ENCODE measurements around the gene GALNT14. TPM values are rescaled to one million over a fixed set of nuclear protein-coding genes. Genes with fewer than 3 reads are reported as not detected.

Gene GALNT14
- polyA plus RNA-seq, 1 experiment = 0.07 TPM

DNA sequence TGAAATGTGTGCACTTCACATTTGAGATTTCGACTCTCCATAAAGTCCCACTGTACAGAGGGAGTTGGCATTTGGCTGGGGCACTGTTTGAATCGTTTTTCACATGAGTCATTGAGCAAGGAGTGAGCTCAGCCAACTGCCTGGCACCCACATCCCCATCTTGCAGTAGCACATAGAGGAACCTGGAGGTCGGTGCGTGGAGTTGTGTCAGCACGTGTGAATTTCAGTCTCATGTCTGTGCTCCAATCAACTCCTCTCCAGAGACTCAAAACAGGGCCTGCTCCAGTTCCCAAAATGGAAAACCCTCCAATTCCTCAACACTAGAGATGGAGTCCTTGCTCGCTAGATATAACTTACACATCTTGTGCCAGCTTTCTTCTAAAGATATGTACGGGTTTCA, 204.2 kb downstream of the GALNT14 start:
- ChIA-PET POLR2A (no interaction called here), CTCF (no interaction called here)
- Histone ChIP-seq H3K4me3 (ENCODE audit: low read depth, low read length) (no peak overlapping the region), H3K27me3 (ENCODE audit: control insufficient read depth, insufficient read depth, low read length) (no peaks in the 10 kb centered on the region), H3K9me3 (ENCODE audit: control insufficient read depth, insufficient read depth, low read length) (no peaks in the 10 kb centered on the region), H3K27ac (ENCODE audit: low read depth, low read length) (no peak overlapping the region)
- no peak for DNase-seq (ENCODE audit: low read depth, low spot score)
- TF ChIP-seq, protein P1, sequence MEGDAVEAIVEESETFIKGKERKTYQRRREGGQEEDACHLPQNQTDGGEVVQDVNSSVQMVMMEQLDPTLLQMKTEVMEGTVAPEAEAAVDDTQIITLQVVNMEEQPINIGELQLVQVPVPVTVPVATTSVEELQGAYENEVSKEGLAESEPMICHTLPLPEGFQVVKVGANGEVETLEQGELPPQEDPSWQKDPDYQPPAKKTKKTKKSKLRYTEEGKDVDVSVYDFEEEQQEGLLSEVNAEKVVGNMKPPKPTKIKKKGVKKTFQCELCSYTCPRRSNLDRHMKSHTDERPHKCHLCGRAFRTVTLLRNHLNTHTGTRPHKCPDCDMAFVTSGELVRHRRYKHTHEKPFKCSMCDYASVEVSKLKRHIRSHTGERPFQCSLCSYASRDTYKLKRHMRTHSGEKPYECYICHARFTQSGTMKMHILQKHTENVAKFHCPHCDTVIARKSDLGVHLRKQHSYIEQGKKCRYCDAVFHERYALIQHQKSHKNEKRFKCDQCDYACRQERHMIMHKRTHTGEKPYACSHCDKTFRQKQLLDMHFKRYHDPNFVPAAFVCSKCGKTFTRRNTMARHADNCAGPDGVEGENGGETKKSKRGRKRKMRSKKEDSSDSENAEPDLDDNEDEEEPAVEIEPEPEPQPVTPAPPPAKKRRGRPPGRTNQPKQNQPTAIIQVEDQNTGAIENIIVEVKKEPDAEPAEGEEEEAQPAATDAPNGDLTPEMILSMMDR (IDR thresholded peaks at IDR 0.05; ENCODE audit: low read depth, low read length) = no peak

DNA sequence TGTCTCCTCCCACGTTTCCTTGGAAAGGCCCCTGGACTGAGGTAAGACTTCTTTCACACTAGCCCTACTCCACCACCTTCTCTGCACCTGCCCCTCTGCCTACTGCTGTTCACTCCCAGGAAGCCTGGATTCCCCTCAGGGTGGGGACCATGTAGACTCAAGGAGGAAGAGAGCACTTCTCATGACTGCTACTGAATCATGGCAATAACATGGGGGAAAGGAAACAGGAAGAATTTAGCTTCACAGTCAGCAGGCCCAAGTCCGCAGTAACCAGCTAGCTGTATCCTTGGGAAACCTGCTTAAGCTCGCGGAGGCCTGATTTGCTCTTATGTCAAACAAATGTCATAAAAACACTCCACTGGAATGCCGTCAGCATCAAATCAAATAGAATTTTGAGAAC, 204.7 kb downstream of the GALNT14 start:
- no peak for DNase-seq (ENCODE audit: low read depth, low spot score)
- H3K27me3 ChIP-seq (ENCODE audit: control insufficient read depth, insufficient read depth, low read length) = no peaks in the 10 kb centered on the region
- POLR2A ChIA-PET = no interaction called here
- TF ChIP-seq, protein P1 (IDR thresholded peaks at IDR 0.05; ENCODE audit: low read depth, low read length) = no peak
- no peak overlapping the region for H3K27ac ChIP-seq (ENCODE audit: low read depth, low read length)
- H3K4me3 ChIP-seq (ENCODE audit: low read depth, low read length) = no peak overlapping the region
- CTCF ChIA-PET = no interaction called here
- H3K9me3 ChIP-seq (ENCODE audit: control insufficient read depth, insufficient read depth, low read length) = no peaks in the 10 kb centered on the region

DNA sequence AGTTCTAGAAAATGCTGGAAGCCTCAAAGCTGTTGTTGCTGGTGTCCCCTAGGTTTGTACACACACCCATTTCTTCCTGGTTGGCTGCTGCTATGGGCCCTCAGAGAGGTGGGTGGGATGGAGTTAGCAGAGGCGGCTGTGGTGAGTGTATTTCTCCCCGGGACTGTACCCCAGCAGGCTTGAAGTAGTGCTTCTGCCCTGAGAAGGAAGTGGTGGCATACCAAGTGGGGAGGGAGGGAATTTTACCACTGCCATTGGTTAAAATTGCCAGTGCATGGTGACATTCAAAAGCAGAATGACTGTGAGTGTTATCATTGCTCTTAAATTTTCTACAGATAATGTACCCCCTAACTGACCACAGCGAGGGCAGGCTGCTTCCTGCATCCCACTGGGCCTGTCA, 205.4 kb downstream of the GALNT14 start:
- H3K27me3 ChIP-seq (ENCODE audit: control insufficient read depth, insufficient read depth, low read length) = no peaks in the 10 kb centered on the region
- DNase-seq (ENCODE audit: low read depth, low spot score) = no peak
- H3K27ac ChIP-seq (ENCODE audit: low read depth, low read length) = no peak overlapping the region
- POLR2A ChIA-PET = no interaction called here
- H3K4me3 ChIP-seq (ENCODE audit: low read depth, low read length) = no peak overlapping the region
- TF ChIP-seq, protein P1 (IDR thresholded peaks at IDR 0.05; ENCODE audit: low read depth, low read length) = no peak
- CTCF ChIA-PET = no interaction called here
- no peaks in the 10 kb centered on the region for H3K9me3 ChIP-seq (ENCODE audit: control insufficient read depth, insufficient read depth, low read length)

DNA sequence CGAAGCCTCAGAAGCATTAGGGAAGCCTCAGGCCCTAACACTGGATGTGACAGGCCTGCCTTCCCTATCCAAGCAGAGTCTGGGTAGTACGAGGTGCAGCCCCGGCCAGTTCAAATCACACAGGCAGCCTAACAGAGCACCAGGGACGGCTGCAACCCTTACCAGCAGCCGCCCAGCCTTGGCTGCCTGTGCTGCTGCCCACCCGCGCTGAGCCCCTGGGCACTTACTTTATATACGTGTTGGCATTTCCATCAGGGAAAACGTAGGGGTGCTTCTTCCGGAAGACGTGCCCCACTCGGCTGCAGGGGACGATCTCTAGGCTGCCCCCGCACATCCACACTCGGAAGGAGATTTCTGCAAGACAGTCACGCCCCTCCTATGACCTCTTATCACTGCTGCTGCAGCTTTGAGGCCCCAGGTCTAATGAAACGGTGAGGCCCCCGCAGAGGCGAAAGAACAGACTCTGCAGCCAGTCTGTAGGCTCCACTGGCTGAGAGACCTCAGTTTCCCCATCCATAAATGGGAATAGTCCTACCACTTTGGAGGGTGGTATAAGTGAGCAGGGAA, 206.3 kb downstream of the GALNT14 start:
- Histone ChIP-seq H3K4me3 (ENCODE audit: low read depth, low read length) (no peak overlapping the region), H3K27ac (ENCODE audit: low read depth, low read length) (no peak overlapping the region), H3K9me3 (ENCODE audit: control insufficient read depth, insufficient read depth, low read length) (no peaks in the 10 kb centered on the region), H3K27me3 (ENCODE audit: control insufficient read depth, insufficient read depth, low read length) (no peaks in the 10 kb centered on the region)
- TF ChIP-seq, protein P1 (IDR thresholded peaks at IDR 0.05; ENCODE audit: low read depth, low read length) = no peak
- POLR2A ChIA-PET = no interaction called here
- no peak for DNase-seq (ENCODE audit: low read depth, low spot score)
- CTCF ChIA-PET = no interaction called here

DNA sequence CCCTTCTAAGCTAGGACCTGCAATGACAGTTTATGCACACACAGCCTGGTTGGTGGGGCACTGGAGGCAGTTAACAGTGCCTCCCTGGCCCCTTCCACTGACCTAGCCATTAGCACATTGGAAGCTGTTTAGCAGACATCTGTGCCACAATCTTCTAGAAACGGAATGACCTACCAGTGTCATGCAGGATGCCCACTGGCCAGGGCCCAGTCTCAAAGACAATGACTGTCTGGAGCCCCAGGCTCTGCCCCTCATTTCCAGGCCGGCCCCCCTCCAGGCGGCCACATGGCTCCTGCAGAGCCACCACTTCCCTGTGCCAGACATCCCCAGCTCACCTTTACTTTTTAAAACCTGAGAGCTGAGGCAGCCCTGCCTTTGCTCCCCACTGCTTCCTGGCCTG, 207.5 kb downstream of the GALNT14 start:
- Histone ChIP-seq H3K27ac (ENCODE audit: low read depth, low read length) (no peak overlapping the region), H3K9me3 (ENCODE audit: control insufficient read depth, insufficient read depth, low read length) (no peaks in the 10 kb centered on the region), H3K27me3 (ENCODE audit: control insufficient read depth, insufficient read depth, low read length) (no peaks in the 10 kb centered on the region), H3K4me3 (ENCODE audit: low read depth, low read length) (no peak overlapping the region)
- ChIA-PET POLR2A (interaction anchor here (0.6 kb wide), 1 partner anchor 387 kb away, joined by 4 read pairs; no protein-coding TSS in a partner anchor), CTCF (no interaction called here)
- no peak for DNase-seq (ENCODE audit: low read depth, low spot score)
- TF ChIP-seq, protein P1 (IDR thresholded peaks at IDR 0.05; ENCODE audit: low read depth, low read length) = no peak
